ENCODE measurements around the gene LIN54. TPM values are rescaled to one million over a fixed set of nuclear protein-coding genes. Genes with fewer than 3 reads are reported as not detected.

The LIN54 gene
- total and polyA plus RNA-seq, 4 donors: 12.8 to 25.7 (median 17.6) TPM

- no peak for DNase-seq (ENCODE audit: low read depth in 4 of 6, low spot score in 6 of 6)
- Histone ChIP-seq H3K9me3 (ENCODE audit: control insufficient read depth, insufficient read depth, low read length) (no peaks in the 10 kb centered on the region), H3K36me3 (ENCODE audit: control insufficient read depth, insufficient read depth, low read length) (peaks cover 4% of the 10 kb centered on the region), H3K4me1 (ENCODE audit: control insufficient read depth, insufficient read depth, low read length) (peaks cover 4% of the 10 kb centered on the region), H3K27me3 (ENCODE audit: control insufficient read depth, insufficient read depth, low read length) (no peaks in the 10 kb centered on the region), H3K4me3 (ENCODE audit: low read depth, low read length) (peak overlapping the region; percentile 99), H3K27ac (ENCODE audit: low read depth, low read length) (no peak overlapping the region)
- 100% methylated on average over 2 of the region's 6 CpGs for WGBS (ENCODE audit: insufficient coverage)
Measured at GRCh38 chr4:82889287-82889686, 121.3 kb downstream of the LIN54 start.

- H3K4me3 ChIP-seq (ENCODE audit: low read depth, low read length): no peak overlapping the region
- no peaks in the 10 kb centered on the region for H3K36me3 ChIP-seq (ENCODE audit: control insufficient read depth, insufficient read depth, low read length)
- no peak overlapping the region for H3K27ac ChIP-seq (ENCODE audit: low read depth, low read length)
- DNase-seq (ENCODE audit: low read depth in 4 of 6, low spot score in 6 of 6): no peak
- no CpG with 5 or more reads among the region's 5 CpGs for WGBS (ENCODE audit: insufficient coverage)
- peaks cover 4% of the 10 kb centered on the region for H3K4me1 ChIP-seq (ENCODE audit: control insufficient read depth, insufficient read depth, low read length)
- H3K9me3 ChIP-seq (ENCODE audit: control insufficient read depth, insufficient read depth, low read length): no peaks in the 10 kb centered on the region
- H3K27me3 ChIP-seq (ENCODE audit: control insufficient read depth, insufficient read depth, low read length): no peaks in the 10 kb centered on the region
Measured at GRCh38 chr4:82886147-82886942, 124.3 kb downstream of the LIN54 start.

GRCh38 chr4:82885410-82885809, 125.2 kb downstream of the LIN54 start:
- Histone ChIP-seq H3K36me3 (ENCODE audit: control insufficient read depth, insufficient read depth, low read length) (no peaks in the 10 kb centered on the region), H3K9me3 (ENCODE audit: control insufficient read depth, insufficient read depth, low read length) (no peaks in the 10 kb centered on the region), H3K4me3 (ENCODE audit: low read depth, low read length) (no peak overlapping the region), H3K27me3 (ENCODE audit: control insufficient read depth, insufficient read depth, low read length) (no peaks in the 10 kb centered on the region), H3K4me1 (ENCODE audit: control insufficient read depth, insufficient read depth, low read length) (peaks cover 4% of the 10 kb centered on the region), H3K27ac (ENCODE audit: low read depth, low read length) (no peak overlapping the region)
- DNase-seq (ENCODE audit: low read depth in 4 of 6, low spot score in 6 of 6): no peak

Small RNAs within 50 kb of the gene (small RNA-seq; reads per million reads assigned to genes)
- not detected for gene RF00019 (ENCODE audit: low replicate concordance)
- gene RNU6-615P (ENCODE audit: low replicate concordance): not detected

Other genes starting within 250 kb of the LIN54 start
- gene SCD5, start 212.0 kb downstream of the LIN54 start, total RNA-seq: 100 to 1,000 TPM; 180 to 297 TPM
- 100 to 1,000 TPM; 419 to 506 TPM for gene SCD5, start 212.0 kb downstream of the LIN54 start, polyA plus RNA-seq (ENCODE audit: insufficient read length in 2 of 2)
- gene SEC31A, start 119.7 kb downstream of the LIN54 start, total RNA-seq: 100 to 1,000 TPM; 161 to 177 TPM
- 100 to 1,000 TPM; 121 to 141 TPM for gene SEC31A, start 119.7 kb downstream of the LIN54 start, polyA plus RNA-seq (ENCODE audit: insufficient read length in 2 of 2)
- gene THAP9, start 110.1 kb downstream of the LIN54 start, total RNA-seq: 10 to 100 TPM; 12.6 to 20.0 TPM
- gene THAP9, start 110.1 kb downstream of the LIN54 start, polyA plus RNA-seq (ENCODE audit: insufficient read length in 2 of 2): 1 to 10 TPM; 6.9 to 8.3 TPM
- gene COPS4, start 24.4 kb upstream of the LIN54 start, total RNA-seq: 100 to 1,000 TPM in 1 of 2 donors, 10 to 100 TPM in 1; 79.3 to 167 TPM
- gene COPS4, start 24.4 kb upstream of the LIN54 start, polyA plus RNA-seq (ENCODE audit: insufficient read length in 2 of 2): 10 to 100 TPM; 71.6 to 73.9 TPM
- gene PLAC8, start 103.9 kb upstream of the LIN54 start, total RNA-seq: 10 to 100 TPM in 1 of 2 donors, 1 to 10 TPM in 1; 1.1 to 14.7 TPM
- 1 to 10 TPM; 1.3 to 1.5 TPM for gene PLAC8, start 103.9 kb upstream of the LIN54 start, polyA plus RNA-seq (ENCODE audit: insufficient read length in 2 of 2)

Data from spinal cord (tissue), 10 donors.